ENCODE measurements around the gene RUSC2.

RUSC2 gene

DNA sequence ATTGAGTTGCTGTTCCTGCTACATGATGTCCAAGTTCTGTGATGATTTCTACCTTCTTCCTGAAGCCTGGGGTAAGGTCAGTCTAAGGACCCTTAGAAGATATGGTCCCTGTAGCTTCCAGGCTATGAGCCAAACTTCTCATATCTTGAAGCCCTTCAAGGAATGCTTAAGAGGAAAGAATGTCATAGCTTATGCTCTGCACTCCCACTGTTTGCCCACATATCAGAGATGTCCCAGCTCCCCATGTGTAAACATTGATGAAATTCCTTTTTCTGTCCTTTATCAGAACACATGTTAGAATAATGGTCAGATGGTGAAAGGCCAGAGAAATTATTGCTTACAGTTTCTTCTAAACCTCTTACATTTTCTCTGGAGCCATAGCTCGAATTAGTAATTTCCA lies 41.4 kb upstream of the RUSC2 start:
- no peak for DNase-seq (ENCODE audit: low read depth in 1 of 2, low spot score in 1 of 2)
- no peak overlapping the region for H3K4me3 ChIP-seq (replicated peaks; ENCODE audit: insufficient read depth, low read length)
- H3K27ac ChIP-seq (replicated peaks), result no peak overlapping the region
- H3K27me3 ChIP-seq (ENCODE audit: insufficient read depth, poor library complexity, severe bottlenecking), result no peaks in the 10 kb centered on the region
- TF ChIP-seq GABPA (IDR thresholded peaks at IDR 0.05; ENCODE audit: low read depth) (no peak), CTCF (IDR thresholded peaks at IDR 0.05; ENCODE audit: insufficient read depth, low read length) (no peak), POLR2AphosphoS5 (IDR thresholded peaks at IDR 0.05; ENCODE audit: low read depth) (no peak), REST (IDR thresholded peaks at IDR 0.05; ENCODE audit: insufficient replicate concordance, low read depth) (no peak), SPI1 (IDR thresholded peaks at IDR 0.05; ENCODE audit: borderline replicate concordance, low read depth) (no peak)

DNA sequence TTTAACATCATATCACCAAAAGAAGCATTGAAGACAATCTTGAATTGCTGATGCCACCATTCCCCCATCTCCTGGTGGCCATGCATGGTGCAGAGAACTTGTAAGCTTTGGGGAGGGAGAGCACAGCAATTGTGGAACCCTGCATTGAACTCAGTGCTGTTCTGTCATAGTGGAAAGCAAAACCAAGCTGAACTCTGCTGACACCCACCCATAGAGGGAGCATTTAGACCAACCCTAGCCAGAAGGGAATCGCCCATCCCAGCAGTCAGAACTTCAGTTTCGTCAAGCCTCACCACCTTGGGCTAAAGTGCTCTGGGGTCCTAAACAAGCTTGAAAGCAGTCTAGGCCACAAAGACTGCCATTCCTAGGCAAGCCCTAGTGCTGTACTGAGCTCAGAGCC lies 37.4 kb upstream of the RUSC2 start:
- Histone ChIP-seq H3K27ac (replicated peaks) (no peak overlapping the region), H3K4me3 (replicated peaks; ENCODE audit: insufficient read depth, low read length) (no peak overlapping the region), H3K27me3 (ENCODE audit: insufficient read depth, poor library complexity, severe bottlenecking) (no peaks in the 10 kb centered on the region)
- no peak for DNase-seq (ENCODE audit: low read depth in 1 of 2, low spot score in 1 of 2)
- TF ChIP-seq REST (IDR thresholded peaks at IDR 0.05; ENCODE audit: insufficient replicate concordance, low read depth) (no peak), GABPA (IDR thresholded peaks at IDR 0.05; ENCODE audit: low read depth) (no peak), SPI1 (IDR thresholded peaks at IDR 0.05; ENCODE audit: borderline replicate concordance, low read depth) (no peak), POLR2AphosphoS5 (IDR thresholded peaks at IDR 0.05; ENCODE audit: low read depth) (no peak), CTCF (IDR thresholded peaks at IDR 0.05; ENCODE audit: insufficient read depth, low read length) (no peak)

GRCh38 chr9:35453786-35454185 lies 36.1 kb upstream of the RUSC2 start:
- Histone ChIP-seq H3K27me3 (ENCODE audit: insufficient read depth, poor library complexity, severe bottlenecking) (no peaks in the 10 kb centered on the region), H3K4me3 (replicated peaks; ENCODE audit: insufficient read depth, low read length) (no peak overlapping the region), H3K27ac (replicated peaks) (no peak overlapping the region)
- TF ChIP-seq REST (IDR thresholded peaks at IDR 0.05; ENCODE audit: insufficient replicate concordance, low read depth) (no peak), POLR2AphosphoS5 (IDR thresholded peaks at IDR 0.05; ENCODE audit: low read depth) (no peak), SPI1 (IDR thresholded peaks at IDR 0.05; ENCODE audit: borderline replicate concordance, low read depth) (no peak), GABPA (IDR thresholded peaks at IDR 0.05; ENCODE audit: low read depth) (no peak), CTCF (IDR thresholded peaks at IDR 0.05; ENCODE audit: insufficient read depth, low read length) (no peak)
- DNase-seq (ENCODE audit: low read depth in 1 of 2, low spot score in 1 of 2), result no peak
